ENCODE data around the gene SRP19. TPM values are rescaled to one million over a fixed set of nuclear protein-coding genes. Genes with fewer than 3 reads are reported as not detected.
"Not testable (repeated sequence)": the region's sequence is repeated elsewhere in the genome, so short reads cannot be mapped to it uniquely, and the experiment has no call there.

The SRP19 gene
- total RNA-seq, 2 experiments from 2014 or later, result 49.1 to 51.6 TPM

GRCh38 chr5:112904996-112905395, 43.9 kb downstream of the SRP19 start:
- DNase-seq; H3K27me3 Mint-ChIP-seq; POLR2A ChIA-PET; H3K4me1 Mint-ChIP-seq (ENCODE audit: low read depth); intact Hi-C loops (cut with micrococcal nuclease); H3K27ac Mint-ChIP-seq; H3K4me3 Mint-ChIP-seq; H3K9me3 Mint-ChIP-seq: not testable (repeated sequence)
- CTCF ChIA-PET, result interaction anchor here (1.3 kb wide), 1 partner anchor 27 kb away, joined by 3 read pairs; no protein-coding TSS in a partner anchor
- H3K36me3 Mint-ChIP-seq, result peaks cover 15% of the 10 kb centered on the region

- Mint-ChIP-seq H3K4me3 (no peak overlapping the region), H3K4me1 (ENCODE audit: low read depth) (peaks cover 13% of the 10 kb centered on the region), H3K27me3 (no peaks in the 10 kb centered on the region), H3K27ac (no peak overlapping the region), H3K36me3 (peaks cover 19% of the 10 kb centered on the region), H3K9me3 (no peaks in the 10 kb centered on the region)
- intact Hi-C loops (cut with micrococcal nuclease), result no loop called here
- ChIA-PET POLR2A (no interaction called here), CTCF (no interaction called here)
- no peak for DNase-seq
Measured at GRCh38 chr5:112906637-112907036, 45.5 kb downstream of the SRP19 start.

- ChIA-PET CTCF (no interaction called here), POLR2A (interaction anchor here (0.8 kb wide), 1 partner anchor 14 kb away, joined by 3 read pairs; no protein-coding TSS in a partner anchor)
- peaks cover 17% of the 10 kb centered on the region for H3K4me1 Mint-ChIP-seq (ENCODE audit: low read depth)
- H3K27me3 Mint-ChIP-seq, result no peaks in the 10 kb centered on the region
- peak overlapping the region; percentile 2 for H3K27ac Mint-ChIP-seq
- no peak overlapping the region for H3K4me3 Mint-ChIP-seq
- H3K36me3 Mint-ChIP-seq, result peaks cover 23% of the 10 kb centered on the region
- H3K9me3 Mint-ChIP-seq, result no peaks in the 10 kb centered on the region
- intact Hi-C loops (cut with micrococcal nuclease), result no loop called here
- no peak for DNase-seq
Measured at GRCh38 chr5:112907166-112907631, 46.1 kb downstream of the SRP19 start.

- no peak overlapping the region for H3K27ac Mint-ChIP-seq
- no peak overlapping the region for H3K4me3 Mint-ChIP-seq
- DNase-seq, result no peak
- H3K36me3 Mint-ChIP-seq, result peaks cover 30% of the 10 kb centered on the region
- peaks cover 21% of the 10 kb centered on the region for H3K4me1 Mint-ChIP-seq (ENCODE audit: low read depth)
- ChIA-PET POLR2A (no interaction called here), CTCF (no interaction called here)
- H3K27me3 Mint-ChIP-seq, result no peaks in the 10 kb centered on the region
- intact Hi-C loops (cut with micrococcal nuclease), result no loop called here
- no peaks in the 10 kb centered on the region for H3K9me3 Mint-ChIP-seq
Measured at GRCh38 chr5:112908854-112909253, 47.8 kb downstream of the SRP19 start.

GRCh38 chr5:112910529-112910928, 49.4 kb downstream of the SRP19 start:
- ChIA-PET CTCF (interaction anchor here (0.9 to 1.6 kb wide), 3 partner anchors 11 to 62 kb away, joined by 3 to 4 read pairs (median 3); no protein-coding TSS in a partner anchor), POLR2A (no interaction called here)
- Mint-ChIP-seq H3K4me1 (ENCODE audit: low read depth) (peaks cover 32% of the 10 kb centered on the region), H3K4me3 (no peak overlapping the region), H3K27me3 (no peaks in the 10 kb centered on the region), H3K36me3 (peaks cover 36% of the 10 kb centered on the region), H3K9me3 (no peaks in the 10 kb centered on the region), H3K27ac (no peak overlapping the region)
- intact Hi-C loops (cut with micrococcal nuclease), result no loop called here
- DNase-seq, result no peak

GRCh38 chr5:112914584-112914983, 53.5 kb downstream of the SRP19 start:
- Mint-ChIP-seq H3K27ac (no peak overlapping the region), H3K36me3 (peaks cover 63% of the 10 kb centered on the region), H3K27me3 (no peaks in the 10 kb centered on the region), H3K4me1 (ENCODE audit: low read depth) (peaks cover 66% of the 10 kb centered on the region), H3K4me3 (no peak overlapping the region), H3K9me3 (no peaks in the 10 kb centered on the region)
- ChIA-PET POLR2A (interaction anchor here (0.9 kb wide), 1 partner anchor 62 kb away, joined by 3 read pairs; the partner anchor contains the start of gene DCP2), CTCF (no interaction called here)
- intact Hi-C loops (cut with micrococcal nuclease), result no loop called here
- DNase-seq, result no peak

GRCh38 chr5:112915831-112916230, 54.7 kb downstream of the SRP19 start:
- ChIA-PET CTCF (interaction anchor here (0.6 kb wide), 1 partner anchor 24 kb away, joined by 4 read pairs; no protein-coding TSS in a partner anchor), POLR2A (interaction anchor here (0.8 to 1.2 kb wide), 2 partner anchors 11 to 48 kb away, joined by 3 to 4 read pairs; no protein-coding TSS in a partner anchor)
- Mint-ChIP-seq H3K27ac (no peak overlapping the region), H3K36me3 (peaks cover 62% of the 10 kb centered on the region), H3K4me3 (no peak overlapping the region), H3K9me3 (no peaks in the 10 kb centered on the region), H3K27me3 (no peaks in the 10 kb centered on the region), H3K4me1 (ENCODE audit: low read depth) (peaks cover 77% of the 10 kb centered on the region)
- intact Hi-C loops (cut with micrococcal nuclease), result no loop called here
- no peak for DNase-seq

GRCh38 chr5:112917453-112917995, 56.4 kb downstream of the SRP19 start:
- no peak overlapping the region for H3K27ac Mint-ChIP-seq
- peak; percentile 42 for DNase-seq
- POLR2A ChIA-PET, result no interaction called here

GRCh38 chr5:112918136-112918535, 57.0 kb downstream of the SRP19 start:
- no peak for DNase-seq
- H3K4me3 Mint-ChIP-seq, result no peak overlapping the region
- ChIA-PET POLR2A (no interaction called here), CTCF (interaction anchor here (0.7 kb wide), 1 partner anchor 256 kb away, joined by 3 read pairs; no protein-coding TSS in a partner anchor)
- peaks cover 55% of the 10 kb centered on the region for H3K36me3 Mint-ChIP-seq
- H3K9me3 Mint-ChIP-seq, result no peaks in the 10 kb centered on the region
- peaks cover 74% of the 10 kb centered on the region for H3K4me1 Mint-ChIP-seq (ENCODE audit: low read depth)
- intact Hi-C loops (cut with micrococcal nuclease), result no loop called here
- H3K27me3 Mint-ChIP-seq, result no peaks in the 10 kb centered on the region
- no peak overlapping the region for H3K27ac Mint-ChIP-seq

More at GRCh38 chr5:112917453-112917995, 56.4 kb downstream of the SRP19 start:
- Mint-ChIP-seq H3K4me1 (ENCODE audit: low read depth) (peaks cover 74% of the 10 kb centered on the region), H3K36me3 (peaks cover 60% of the 10 kb centered on the region), H3K27me3 (no peaks in the 10 kb centered on the region), H3K4me3 (no peak overlapping the region), H3K9me3 (no peaks in the 10 kb centered on the region)
- CTCF ChIA-PET, result interaction anchor here (0.6 to 0.7 kb wide), 2 partner anchors 47 to 256 kb away, joined by 3 read pairs; no protein-coding TSS in a partner anchor
- intact Hi-C loops (cut with micrococcal nuclease), result no loop called here

- ChIA-PET CTCF (no interaction called here), POLR2A (no interaction called here)
- no peaks in the 10 kb centered on the region for H3K9me3 Mint-ChIP-seq
- peaks cover 78% of the 10 kb centered on the region for H3K4me1 Mint-ChIP-seq (ENCODE audit: low read depth)
- DNase-seq, result no peak
- intact Hi-C loops (cut with micrococcal nuclease), result no loop called here
- H3K36me3 Mint-ChIP-seq, result peaks cover 53% of the 10 kb centered on the region
- no peak overlapping the region for H3K4me3 Mint-ChIP-seq
- peak overlapping the region; percentile 13 for H3K27ac Mint-ChIP-seq
- H3K27me3 Mint-ChIP-seq, result no peaks in the 10 kb centered on the region
Measured at GRCh38 chr5:112918679-112919078, 57.6 kb downstream of the SRP19 start.

Other genes starting within 250 kb of the SRP19 start
- 10 to 100 TPM; 17.3 to 20.1 TPM for gene APC, start 123.4 kb upstream of the SRP19 start, total RNA-seq
- 10 to 100 TPM; 64.6 to 67.4 TPM for gene REEP5, start 60.9 kb downstream of the SRP19 start, total RNA-seq
- 100 to 1,000 TPM; 102 TPM for gene DCP2, start 115.5 kb downstream of the SRP19 start, total RNA-seq